Adrenal gland (tissue), 5 donors: ENCODE results near the gene DCC.

Experiments used
- POLR2A ChIP-seq, 2 donors: fragments of 450-650 bp; IDR thresholded peaks; one replicate each; pipeline ENCODE4 v1.6.1; 2017; ENCODE audit warnings: antibody characterized with exemption in 2 of 2, mild to moderate bottlenecking in 2 of 2, moderate library complexity in 1 of 2
- TF ChIP-seq, protein P1 (sequence below), 6 experiments: fragments of 450-650 bp in 4 of 6; fragments of 200-600 bp in 2 of 6; sonication (generic) in 1 of 6; IDR thresholded peaks; 1 replicate in 5 of 6; 2 replicates in 1 of 6; pipeline versions ENCODE4 v1.5.1 to v1.8.0; 2016 to 2021; ENCODE audit warnings: antibody characterized with exemption in 6 of 6, mild to moderate bottlenecking in 2 of 6, moderate library complexity in 1 of 6
- donor health status: DM: no; HTN: no; CAD: no.

DNA sequence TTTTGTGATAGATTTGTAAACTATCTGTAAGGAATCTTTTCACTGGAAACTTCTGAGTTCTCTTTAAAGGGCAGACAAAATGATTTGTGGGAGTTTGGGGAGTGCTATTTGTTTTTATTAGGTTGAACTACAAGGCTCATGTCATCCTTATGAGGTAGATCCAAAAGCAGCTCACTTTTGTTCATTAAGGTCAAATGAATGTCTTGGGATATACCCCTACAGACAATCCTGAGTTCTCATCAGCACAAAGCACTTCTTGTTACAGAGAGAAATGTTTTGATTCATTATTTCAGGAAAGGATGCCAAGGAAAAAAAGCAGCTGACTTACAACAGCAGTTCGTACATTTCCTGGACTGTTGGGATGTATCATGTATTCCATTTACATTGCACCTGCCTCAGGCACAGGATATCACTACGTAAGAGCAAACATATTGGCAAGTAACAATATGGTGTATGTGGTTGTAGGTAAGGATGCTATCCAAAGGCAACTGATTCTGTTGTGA, 68.9 kb downstream of the DCC start:
- TF ChIP-seq, protein P1, sequence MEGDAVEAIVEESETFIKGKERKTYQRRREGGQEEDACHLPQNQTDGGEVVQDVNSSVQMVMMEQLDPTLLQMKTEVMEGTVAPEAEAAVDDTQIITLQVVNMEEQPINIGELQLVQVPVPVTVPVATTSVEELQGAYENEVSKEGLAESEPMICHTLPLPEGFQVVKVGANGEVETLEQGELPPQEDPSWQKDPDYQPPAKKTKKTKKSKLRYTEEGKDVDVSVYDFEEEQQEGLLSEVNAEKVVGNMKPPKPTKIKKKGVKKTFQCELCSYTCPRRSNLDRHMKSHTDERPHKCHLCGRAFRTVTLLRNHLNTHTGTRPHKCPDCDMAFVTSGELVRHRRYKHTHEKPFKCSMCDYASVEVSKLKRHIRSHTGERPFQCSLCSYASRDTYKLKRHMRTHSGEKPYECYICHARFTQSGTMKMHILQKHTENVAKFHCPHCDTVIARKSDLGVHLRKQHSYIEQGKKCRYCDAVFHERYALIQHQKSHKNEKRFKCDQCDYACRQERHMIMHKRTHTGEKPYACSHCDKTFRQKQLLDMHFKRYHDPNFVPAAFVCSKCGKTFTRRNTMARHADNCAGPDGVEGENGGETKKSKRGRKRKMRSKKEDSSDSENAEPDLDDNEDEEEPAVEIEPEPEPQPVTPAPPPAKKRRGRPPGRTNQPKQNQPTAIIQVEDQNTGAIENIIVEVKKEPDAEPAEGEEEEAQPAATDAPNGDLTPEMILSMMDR (IDR thresholded peaks at IDR 0.05): no peak
- no peak for TF ChIP-seq POLR2A (IDR thresholded peaks at IDR 0.05)
